H1 (cell line): ENCODE data around the gene WDR33. TPM values are rescaled to one million over a fixed set of nuclear protein-coding genes. Genes with fewer than 3 reads are reported as not detected.

Source experiments
- CTCF ChIA-PET: fragments of 300-600 bp; sonication (Branson Sonifier 250); formaldehyde crosslinking; loops from one replicate; lab custom pipeline; 2021; ENCODE audit not compliant: partially characterized antibody; lab: Charles Lee
- POLR2A ChIA-PET: fragments of 300-600 bp; sonication (Branson Sonifier 250); formaldehyde crosslinking; loops from one replicate; lab custom pipeline; 2021; ENCODE audit warnings: inconsistent platforms; ENCODE audit not compliant: partially characterized antibody; lab: Charles Lee
- DNase-seq, 2 experiments: peaks; one replicate each; pipeline versions ENCODE4 v3.0.0 to v3.0.0-alpha.2; 2010 to 2022; ENCODE audit warnings: low spot score in 2 of 2, low read depth in 1 of 2, mixed read lengths in 1 of 2
- FAIRE-seq: peaks from 2 replicates; lab custom pipeline; 2011; peaks lifted over from hg19 to GRCh38; lab: Jason Lieb, UNC
- H2AFZ ChIP-seq: 2 replicates; pipeline ENCODE4 v1.8.1; 2012; ENCODE audit warnings: low read length, inconsistent platforms
- H2AK5ac ChIP-seq: 2 replicates; pipeline ENCODE4 v1.6.1; 2013; ENCODE audit warnings: low read depth, low read length
- H2BK120ac ChIP-seq: replicated peaks from 2 replicates; pipeline ENCODE3; 2013; ENCODE audit warnings: low read depth, low read length, inconsistent platforms
- H2BK12ac ChIP-seq: 2 replicates; pipeline ENCODE4 v1.6.1; 2013; ENCODE audit warnings: low read depth, low read length
- H2BK15ac ChIP-seq: 2 replicates; pipeline ENCODE4 v1.6.1; 2013; ENCODE audit warnings: low read length
- H2BK20ac ChIP-seq: 2 replicates; pipeline ENCODE4 v1.6.1; 2013; ENCODE audit warnings: low read length
- H2BK5ac ChIP-seq: 2 replicates; pipeline ENCODE4 v1.6.1; 2013; ENCODE audit warnings: low read depth, low read length
- H3K14ac ChIP-seq: 2 replicates; pipeline ENCODE4 v1.6.1; 2013; ENCODE audit warnings: inconsistent platforms; ENCODE audit not compliant: insufficient read length
- H3K18ac ChIP-seq: 2 replicates; pipeline ENCODE4 v1.6.1; 2013; ENCODE audit warnings: low read length; ENCODE audit errors: extremely low read depth
- H3K23ac ChIP-seq: 2 replicates; pipeline ENCODE4 v1.6.1; 2013; ENCODE audit warnings: inconsistent platforms; ENCODE audit not compliant: insufficient read length
- H3K23me2 ChIP-seq: 2 replicates; pipeline ENCODE4 v1.6.1; 2013; ENCODE audit warnings: low read depth, low read length
- H3K27ac ChIP-seq: 2 replicates; pipeline ENCODE4 v1.6.1; 2011; ENCODE audit warnings: low read depth, low read length, inconsistent platforms
- H3K27me3 ChIP-seq, 4 experiments: replicated peaks in 1 of 4; 1 replicate in 1 of 4; 2 replicates in 3 of 4; pipeline versions ENCODE4 v1.6.1 to v1.8.1; 2011 to 2013; ENCODE audit warnings: low read length in 3 of 4, mild to moderate bottlenecking in 3 of 4, inconsistent platforms in 2 of 4, mixed read lengths in 2 of 4, moderate library complexity in 1 of 4; ENCODE audit not compliant: control insufficient read depth in 3 of 4, insufficient read depth in 3 of 4; ENCODE audit errors: extremely low read depth in 1 of 4
- H3K36me3 ChIP-seq, 4 experiments: 2 replicates each; pipeline versions ENCODE4 v1.6.1 to v1.8.1; 2011 to 2013; ENCODE audit warnings: mild to moderate bottlenecking in 4 of 4, low read length in 3 of 4, moderate library complexity in 2 of 4, control low read depth in 1 of 4, inconsistent platforms in 1 of 4; ENCODE audit not compliant: insufficient read depth in 4 of 4, control insufficient read depth in 2 of 4
- H3K4ac ChIP-seq: replicated peaks from 2 replicates; pipeline ENCODE3; 2013; ENCODE audit warnings: low read length, low read depth, mixed read lengths, inconsistent platforms; ENCODE audit not compliant: insufficient read length
- H3K4me1 ChIP-seq, 4 experiments: replicated peaks in 1 of 4; 1 replicate in 1 of 4; 2 replicates in 3 of 4; pipeline versions ENCODE4 v1.6.1 to v1.8.1; 2011 to 2013; ENCODE audit warnings: low read length in 3 of 4, inconsistent platforms in 2 of 4, mixed read lengths in 1 of 4; ENCODE audit not compliant: insufficient read depth in 4 of 4, control insufficient read depth in 3 of 4
- H3K4me2 ChIP-seq, 2 experiments: 2 replicates each; pipeline versions ENCODE4 v1.6.1 to v1.8.1; 2011 to 2013; ENCODE audit warnings: low read depth in 2 of 2, low read length in 2 of 2, control low read depth in 1 of 2, inconsistent platforms in 1 of 2, mild to moderate bottlenecking in 1 of 2; ENCODE audit not compliant: insufficient read depth in 1 of 2
- H3K4me3 ChIP-seq, 4 experiments: fragments of 200-600, 300-600 bp in 1 of 4; sonication (generic), shearing (Covaris generic), sonication (Bioruptor Twin) in 1 of 4; 2 replicates each; pipeline versions ENCODE4 v1.5.1 to v1.8.1; 2011 to 2016; ENCODE audit warnings: low read length in 4 of 4, low read depth in 3 of 4, control low read depth in 2 of 4, inconsistent platforms in 2 of 4, mild to moderate bottlenecking in 2 of 4, mixed read lengths in 1 of 4, moderate library complexity in 1 of 4; ENCODE audit not compliant: insufficient read depth in 2 of 4; ENCODE audit errors: extremely low read depth in 1 of 4
- H3K56ac ChIP-seq: replicated peaks from 2 replicates; pipeline ENCODE3; 2013; ENCODE audit warnings: low read depth, mild to moderate bottlenecking, mixed read lengths, low read length, inconsistent platforms; ENCODE audit not compliant: insufficient read length
- H3K79me1 ChIP-seq: 2 replicates; pipeline ENCODE4 v1.6.1; 2013; ENCODE audit warnings: low read depth, low read length, control low read depth
- H3K79me2 ChIP-seq, 2 experiments: 2 replicates each; pipeline versions ENCODE4 v1.6.1 to v1.8.1; 2012 to 2013; ENCODE audit warnings: low read length in 2 of 2, mild to moderate bottlenecking in 2 of 2, inconsistent platforms in 1 of 2; ENCODE audit not compliant: insufficient read depth in 2 of 2, control insufficient read depth in 1 of 2
- H3K9ac ChIP-seq, 4 experiments: replicated peaks in 1 of 4; 1 replicate in 1 of 4; 2 replicates in 3 of 4; pipeline versions ENCODE4 v1.6.1 to v1.8.1; 2011 to 2013; ENCODE audit warnings: low read depth in 3 of 4, low read length in 3 of 4, control low read depth in 2 of 4, mild to moderate bottlenecking in 2 of 4, moderate library complexity in 2 of 4, inconsistent platforms in 1 of 4; ENCODE audit errors: extremely low read depth in 1 of 4
- H3K9me3 ChIP-seq, 2 experiments: 2 replicates each; pipeline versions ENCODE4 v1.6.1 to v1.8.1; 2012 to 2013; ENCODE audit warnings: mild to moderate bottlenecking in 2 of 2, moderate library complexity in 2 of 2, control low read depth in 1 of 2, inconsistent platforms in 1 of 2, low read depth in 1 of 2, low read length in 1 of 2, mixed read lengths in 1 of 2; ENCODE audit not compliant: insufficient read depth in 2 of 2
- H4K20me1 ChIP-seq, 2 experiments: replicated peaks in 1 of 2; 2 replicates each; pipeline versions ENCODE3 to v1.8.1; 2011 to 2013; ENCODE audit warnings: inconsistent platforms in 2 of 2, low read length in 2 of 2, mild to moderate bottlenecking in 1 of 2; ENCODE audit not compliant: insufficient read depth in 2 of 2, control insufficient read depth in 1 of 2
- H4K5ac ChIP-seq: 2 replicates; pipeline ENCODE4 v1.6.1; 2013; ENCODE audit warnings: low read length, low read depth, mixed read lengths, inconsistent platforms; ENCODE audit not compliant: insufficient read length
- H4K8ac ChIP-seq: 2 replicates; pipeline ENCODE4 v1.8.0; 2013; ENCODE audit warnings: mild to moderate bottlenecking, moderate library complexity, low read length, inconsistent platforms; ENCODE audit not compliant: insufficient read depth; ENCODE audit errors: extremely low read depth
- H4K91ac ChIP-seq: replicated peaks from 2 replicates; pipeline ENCODE3; 2013; ENCODE audit warnings: low read length, mixed read lengths, inconsistent platforms; ENCODE audit not compliant: insufficient read length
- HDAC6 ChIP-seq: IDR thresholded peaks from one replicate; pipeline ENCODE4 v1.7.1; 2012; ENCODE audit warnings: low read depth, mild to moderate bottlenecking, inconsistent platforms, low read length, moderate library complexity
- KDM4A ChIP-seq: IDR thresholded peaks from one replicate; pipeline ENCODE4 v1.7.1; 2012; ENCODE audit warnings: low read depth, mild to moderate bottlenecking, moderate library complexity, low read length, inconsistent platforms; ENCODE audit not compliant: severe bottlenecking
- RFX5 ChIP-seq: IDR thresholded peaks from 2 replicates; pipeline ENCODE4 v1.6.1; 2011; ENCODE audit warnings: low read depth, low read length, improper control_type of control experiment, borderline replicate concordance
- TBP ChIP-seq: IDR thresholded peaks from 2 replicates; pipeline ENCODE4 v1.6.1; 2011; ENCODE audit warnings: low read depth, low read length, improper control_type of control experiment
- WGBS, 2 experiments: shearing (Covaris generic) in 1 of 2; methylation state at CpG; one replicate each; pipeline versions ENCODE4 v1.1.6 to v1.1.7; 2013 to 2015; ENCODE audit warnings: low lambda C conversion rate in 2 of 2, mixed read lengths in 2 of 2, inconsistent platforms in 1 of 2, low coverage in 1 of 2, missing lambda C conversion rate in 1 of 2; ENCODE audit not compliant: insufficient replicate concordance in 2 of 2, insufficient coverage in 1 of 2, insufficient read length in 1 of 2; ENCODE audit errors: extremely low coverage in 1 of 2, missing lambda C conversion rate in 1 of 2; 5-methylcytosine and 5-hydroxymethylcytosine counted together
- polyA plus RNA-seq, 7 experiments: library from polyadenylated mRNA; depleted of rRNA in 3 of 7; stranded (reverse) in 5 of 7; unstranded in 2 of 7; fragments of >200 nt in 5 of 7; fragments of 200-250 nt in 2 of 7; gene quantifications; 1 replicate in 5 of 7; 2 replicates in 1 of 7; 4 replicates in 1 of 7; pipeline versions ENCODE4 v1.2.1 to v1.2.3, GENCODE V29; 2011 to 2013; ENCODE audit warnings: missing spikeins in 2 of 7, mixed read lengths in 2 of 7
- total RNA-seq: library from RNA; stranded (reverse); fragmentation: NEBNext Ultra II Directional; extraction: Animal tissue kit (Norgen Biotek cat#: 25700); gene quantifications from 2 replicates; pipeline ENCODE4 v1.2.1, GENCODE V29; 2021

Gene WDR33
- total and polyA plus RNA-seq, 2 of the 8 experiments (the other 6 are each of a cell fraction or from before 2014, with no cell fraction given) = 18.1 to 82.7 TPM

DNA sequence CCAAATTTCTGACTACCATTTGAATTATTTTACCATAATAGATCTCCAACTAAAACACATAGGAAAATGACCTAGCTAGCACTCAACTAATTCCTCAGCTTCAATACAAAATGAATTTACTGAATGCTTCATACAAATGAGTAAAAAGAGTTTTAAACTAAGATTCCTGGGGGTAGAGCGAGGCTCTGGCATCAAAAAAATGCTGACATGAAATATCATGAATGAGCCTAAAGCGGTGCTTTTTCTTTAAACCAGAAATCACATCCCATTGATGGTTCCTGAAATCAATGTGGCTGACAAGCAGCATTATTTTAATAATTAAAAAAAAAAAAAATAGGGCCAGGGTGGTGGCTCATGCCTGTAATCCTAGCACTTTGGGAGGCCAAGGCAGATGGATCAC lies 32.1 kb downstream of the WDR33 start:
- H3K4me2 ChIP-seq = no peak overlapping the region
- no peaks in the 10 kb centered on the region for H3K27me3 ChIP-seq
- H4K20me1 ChIP-seq = peaks cover 2 to 13% of the 10 kb centered on the region in 2 experiments
- no peak overlapping the region for H4K5ac ChIP-seq
- no peak overlapping the region for H2BK120ac ChIP-seq
- H2AFZ ChIP-seq = no peak overlapping the region
- no peaks in the 10 kb centered on the region for H3K9me3 ChIP-seq
- no peak overlapping the region for H3K27ac ChIP-seq
- H2BK15ac ChIP-seq = no peak overlapping the region
- DNase-seq (no peak), FAIRE-seq (no peak)
- no peak overlapping the region for H2BK5ac ChIP-seq
- no peak overlapping the region for H3K4ac ChIP-seq
- no peak overlapping the region for H4K91ac ChIP-seq
- H3K9ac ChIP-seq = no peak overlapping the region
- H3K14ac ChIP-seq = no peak overlapping the region
- no peak overlapping the region for H3K18ac ChIP-seq
- H3K23me2 ChIP-seq = no peaks in the 10 kb centered on the region
- TF ChIP-seq TBP (no peak), RFX5 (no peak), KDM4A (no peak), HDAC6 (no peak)
- POLR2A ChIA-PET = interaction anchor here (0.9 to 1.4 kb wide), 4 partner anchors 10 to 32 kb away, joined by 3 to 4 read pairs (median 3); partner anchors contain the start of gene WDR33
- H3K4me1 ChIP-seq = peaks cover 0 to 8% (median under 1%) of the 10 kb centered on the region in 4 experiments; a peak in 2 of 7 replicates
- H2BK20ac ChIP-seq = no peak overlapping the region
- no peak overlapping the region for H3K56ac ChIP-seq
- H2AK5ac ChIP-seq = no peak overlapping the region
- peaks cover 0 to 83% of the 10 kb centered on the region in 2 experiments for H3K79me2 ChIP-seq
- no peak overlapping the region for H3K23ac ChIP-seq
- WGBS, 2 experiments = 63% methylated on average over 2 of the region's 2 CpGs; no CpG with 5 or more reads in 1 of the 2 experiments
- H3K79me1 ChIP-seq = no peaks in the 10 kb centered on the region; the same call in 1 of the 2 replicates
- no peak overlapping the region for H3K4me3 ChIP-seq
- no peak overlapping the region for H4K8ac ChIP-seq
- no peaks in the 10 kb centered on the region for H3K36me3 ChIP-seq
- CTCF ChIA-PET = interaction anchor here (1.8 kb wide), 1 partner anchor 188 kb away, joined by 3 read pairs; no protein-coding TSS in a partner anchor
- no peak overlapping the region for H2BK12ac ChIP-seq
